Mesendoderm (in vitro differentiated cells): ENCODE results near the gene DUOX1.

Source experiments
- DNase-seq: peaks from one replicate; pipeline ENCODE4 v3.0.0; 2013
- H2AK5ac ChIP-seq: 2 replicates; pipeline ENCODE4 v1.6.1; 2013; ENCODE audit warnings: low read length, inconsistent platforms
- H2BK120ac ChIP-seq: 2 replicates; pipeline ENCODE4 v1.6.1; 2013; ENCODE audit warnings: low read depth, mild to moderate bottlenecking, low read length, moderate library complexity, mixed read lengths
- H2BK15ac ChIP-seq: replicated peaks from 2 replicates; pipeline ENCODE4 v1.6.1; 2013; ENCODE audit warnings: low read depth, mild to moderate bottlenecking, moderate library complexity
- H2BK5ac ChIP-seq: 2 replicates; pipeline ENCODE4 v1.6.1; 2013; ENCODE audit warnings: low read length, inconsistent platforms
- H3K18ac ChIP-seq: 2 replicates; pipeline ENCODE4 v1.6.1; 2013; ENCODE audit warnings: mild to moderate bottlenecking, low read length, mixed read lengths
- H3K23ac ChIP-seq: one replicate; pipeline ENCODE4 v1.6.1; 2013; ENCODE audit warnings: low read length
- H3K27ac ChIP-seq: 2 replicates; pipeline ENCODE4 v1.5.1; 2013; ENCODE audit warnings: low read depth, mild to moderate bottlenecking, inconsistent platforms, low read length, moderate library complexity
- H3K27me3 ChIP-seq: 2 replicates; pipeline ENCODE4 v1.6.1; 2013; ENCODE audit warnings: low read length, control low read depth, mild to moderate bottlenecking, inconsistent platforms; ENCODE audit not compliant: insufficient read depth, poor library complexity
- H3K36me3 ChIP-seq: 2 replicates; pipeline ENCODE4 v1.6.1; 2013; ENCODE audit warnings: low read length, inconsistent platforms; ENCODE audit not compliant: control insufficient read depth, insufficient read depth
- H3K4ac ChIP-seq: one replicate; pipeline ENCODE4 v1.6.1; 2013; ENCODE audit warnings: low read depth, mild to moderate bottlenecking, low read length, moderate library complexity
- H3K4me1 ChIP-seq: 2 replicates; pipeline ENCODE4 v1.6.1; 2013; ENCODE audit warnings: low read depth, low read length, inconsistent platforms; ENCODE audit not compliant: control insufficient read depth
- H3K4me2 ChIP-seq: 2 replicates; pipeline ENCODE4 v1.6.1; 2013; ENCODE audit warnings: low read length
- H3K4me3 ChIP-seq: 2 replicates; pipeline ENCODE4 v1.5.1; 2013; ENCODE audit warnings: mild to moderate bottlenecking, low read length
- H3K56ac ChIP-seq: one replicate; pipeline ENCODE4 v1.6.1; 2013; ENCODE audit warnings: low read length
- H3K79me1 ChIP-seq: 2 replicates; pipeline ENCODE4 v1.6.1; 2013; ENCODE audit warnings: low read length, inconsistent platforms
- H3K79me2 ChIP-seq: 2 replicates; pipeline ENCODE4 v1.6.1; 2013; ENCODE audit warnings: mild to moderate bottlenecking, low read length; ENCODE audit not compliant: control insufficient read depth, insufficient read depth
- H3K9ac ChIP-seq: 2 replicates; pipeline ENCODE4 v1.6.1; 2013; ENCODE audit warnings: low read length, inconsistent platforms
- H4K5ac ChIP-seq: one replicate; pipeline ENCODE4 v1.6.1; 2013; ENCODE audit warnings: low read length
- H4K8ac ChIP-seq: one replicate; pipeline ENCODE4 v1.6.1; 2013; ENCODE audit warnings: low read depth, mild to moderate bottlenecking, control low read depth, low read length, moderate library complexity
- WGBS: extraction: QIAGEN DNeasy Blood & Tissue Kit; methylation state at CpG from one replicate; pipeline ENCODE4 v1.1.7; 2013; ENCODE audit warnings: low lambda C conversion rate, missing lambda C conversion rate; ENCODE audit not compliant: insufficient coverage; ENCODE audit errors: extremely low coverage; 5-methylcytosine and 5-hydroxymethylcytosine counted together

DUOX1 gene

GRCh38 chr15:45185903-45186770, 56.3 kb downstream of the DUOX1 start:
- Histone ChIP-seq H3K56ac (peak overlapping the region; percentile 63), H4K5ac (no peak overlapping the region), H2BK120ac (no peak overlapping the region), H3K4ac (no peak overlapping the region), H3K27me3 (peaks cover 5% of the 10 kb centered on the region), H2BK15ac (no peak overlapping the region), H2AK5ac (peak overlapping the region; percentile 15), H2BK5ac (no peak overlapping the region), H3K4me2 (peak overlapping the region; percentile 38), H3K4me3 (peak overlapping the region; percentile 69), H3K18ac (no peak overlapping the region), H3K4me1 (peaks cover 14% of the 10 kb centered on the region), H3K79me2 (peaks cover 13% of the 10 kb centered on the region), H3K27ac (no peak overlapping the region), H3K9ac (peak overlapping the region; percentile 64), H3K36me3 (no peaks in the 10 kb centered on the region), H3K23ac (no peak overlapping the region), H4K8ac (no peak overlapping the region), H3K79me1 (peaks cover 26% of the 10 kb centered on the region)
- peak; percentile 50 for DNase-seq
- WGBS, result no CpG with 5 or more reads among the region's 8 CpGs

GRCh38 chr15:45186771-45187577, 57.2 kb downstream of the DUOX1 start:
- Histone ChIP-seq H4K8ac (no peak overlapping the region), H3K79me1 (peaks cover 22% of the 10 kb centered on the region), H3K18ac (peak overlapping the region; percentile 94), H2AK5ac (peak overlapping the region; percentile 15), H3K27ac (peak overlapping the region; percentile 22), H3K27me3 (peaks cover 5% of the 10 kb centered on the region), H2BK15ac (no peak overlapping the region), H3K4me1 (peaks cover 13% of the 10 kb centered on the region), H3K79me2 (peaks cover 13% of the 10 kb centered on the region), H3K56ac (peak overlapping the region; percentile 63), H3K4me2 (peak overlapping the region; percentile 38), H3K4ac (peak overlapping the region; percentile 91), H3K4me3 (peak overlapping the region; percentile 69), H4K5ac (no peak overlapping the region), H3K23ac (no peak overlapping the region), H2BK5ac (no peak overlapping the region), H3K9ac (peak overlapping the region; percentile 64), H3K36me3 (no peaks in the 10 kb centered on the region), H2BK120ac (peak overlapping the region; percentile 74)
- WGBS, result no CpG with 5 or more reads among the region's 42 CpGs
- DNase-seq, result peak; percentile 48

- peak overlapping the region; percentile 91 for H3K4ac ChIP-seq
- peaks cover 5% of the 10 kb centered on the region for H3K27me3 ChIP-seq
- peaks cover 20% of the 10 kb centered on the region for H3K79me1 ChIP-seq
- H3K18ac ChIP-seq, result peak overlapping the region; percentile 94
- H4K5ac ChIP-seq, result no peak overlapping the region
- peak overlapping the region; percentile 64 for H3K9ac ChIP-seq
- H4K8ac ChIP-seq, result no peak overlapping the region
- H3K4me3 ChIP-seq, result peak overlapping the region; percentile 69
- peak overlapping the region; percentile 74 for H2BK120ac ChIP-seq
- H3K4me1 ChIP-seq, result peaks cover 12% of the 10 kb centered on the region
- H3K23ac ChIP-seq, result no peak overlapping the region
- no CpG with 5 or more reads among the region's 43 CpGs for WGBS
- no peak for DNase-seq
- H2BK5ac ChIP-seq, result no peak overlapping the region
- H3K4me2 ChIP-seq, result no peak overlapping the region
- H3K79me2 ChIP-seq, result peaks cover 13% of the 10 kb centered on the region
- H2BK15ac ChIP-seq, result no peak overlapping the region
- H3K56ac ChIP-seq, result peak overlapping the region; percentile 63
- no peak overlapping the region for H2AK5ac ChIP-seq
- no peaks in the 10 kb centered on the region for H3K36me3 ChIP-seq
- peak overlapping the region; percentile 22 for H3K27ac ChIP-seq
Measured at GRCh38 chr15:45187578-45187893, 57.7 kb downstream of the DUOX1 start.

GRCh38 chr15:45187894-45188830, 58.4 kb downstream of the DUOX1 start, which contains the start of gene SHF:
Gene SHF, minus strand, starts transcription at chr15:45187966. Its CDS starts 15 bp downstream, at chr15:45187951.
- H2BK5ac ChIP-seq, result no peak within 1 kb of the TSS
- H3K36me3 ChIP-seq, result no peaks in the 10 kb centered on the region
- peak within 1 kb of the TSS; percentile 91 for H3K4ac ChIP-seq
- peak; percentile 66 for DNase-seq
- peaks cover 5% of the 10 kb centered on the region for H3K27me3 ChIP-seq
- H4K5ac ChIP-seq, result no peak within 1 kb of the TSS
- peak within 1 kb of the TSS; percentile 74 for H2BK120ac ChIP-seq
- peak within 1 kb of the TSS; percentile 98 for H3K4me2 ChIP-seq
- no CpG with 5 or more reads among the region's 57 CpGs for WGBS
- no peak within 1 kb of the TSS for H3K23ac ChIP-seq
- peak within 1 kb of the TSS; percentile 69 for H3K4me3 ChIP-seq
- H2AK5ac ChIP-seq, result peak within 1 kb of the TSS; percentile 15
- H4K8ac ChIP-seq, result no peak within 1 kb of the TSS
- H3K79me1 ChIP-seq, result peaks cover 18% of the 10 kb centered on the region
- H3K18ac ChIP-seq, result peak within 1 kb of the TSS; percentile 94
- peak within 1 kb of the TSS; percentile 67 for H3K9ac ChIP-seq
- peak within 1 kb of the TSS; percentile 22 for H3K27ac ChIP-seq
- H3K79me2 ChIP-seq, result peaks cover 11% of the 10 kb centered on the region
- no peak within 1 kb of the TSS for H2BK15ac ChIP-seq
- H3K4me1 ChIP-seq, result peaks cover 10% of the 10 kb centered on the region
- H3K56ac ChIP-seq, result peak within 1 kb of the TSS; percentile 89

- Histone ChIP-seq H2AK5ac (no peak overlapping the region), H3K4ac (no peak overlapping the region), H3K4me1 (no peaks in the 10 kb centered on the region), H2BK120ac (no peak overlapping the region), H4K5ac (no peak overlapping the region), H3K18ac (no peak overlapping the region), H3K4me2 (no peak overlapping the region), H4K8ac (no peak overlapping the region), H3K79me2 (no peaks in the 10 kb centered on the region), H3K9ac (no peak overlapping the region), H3K27me3 (no peaks in the 10 kb centered on the region), H2BK15ac (no peak overlapping the region), H3K4me3 (no peak overlapping the region), H3K27ac (no peak overlapping the region), H3K23ac (no peak overlapping the region), H2BK5ac (no peak overlapping the region), H3K36me3 (no peaks in the 10 kb centered on the region), H3K79me1 (no peaks in the 10 kb centered on the region), H3K56ac (no peak overlapping the region)
- no peak for DNase-seq
- no CpG with 5 or more reads among the region's 3 CpGs for WGBS
Measured at GRCh38 chr15:45197512-45197911, 67.7 kb downstream of the DUOX1 start.
